Endothelial cell of umbilical vein (primary cell): ENCODE data around the gene ANKMY1. TPM values are rescaled to one million over a fixed set of nuclear protein-coding genes. Genes with fewer than 3 reads are reported as not detected.

ENCODE experiments used
- BruUV-seq: library from RNA; stranded (reverse); fragments of 400-500 nt; replicated peaks from 2 replicates; lab custom pipeline; 2021; lab: Mats Ljungman, UMichigan
- CTCF ChIA-PET: fragments of 300-600, 350-600 bp; sonication (Branson Sonifier 250); formaldehyde crosslinking; loops from one replicate; lab custom pipeline; 2021; ENCODE audit warnings: antibody characterized with exemption, inconsistent platforms; lab: Charles Lee
- POLR2A ChIA-PET: fragments of 300-600, 350-600 bp; sonication (Branson Sonifier 250); formaldehyde crosslinking; loops from one replicate; lab custom pipeline; 2021; ENCODE audit warnings: antibody characterized with exemption, inconsistent platforms; lab: Charles Lee
- DNase-seq: peaks from one replicate; pipeline ENCODE4 v3.0.0-alpha.2; 2011; ENCODE audit warnings: low read depth, low spot score
- FAIRE-seq: peaks from 2 replicates; lab custom pipeline; 2011; peaks lifted over from hg19 to GRCh38; lab: Jason Lieb, UNC
- H2AFZ ChIP-seq: 2 replicates; pipeline ENCODE4 v1.6.0; 2012; ENCODE audit warnings: low read depth, low read length, control low read depth, inconsistent platforms
- H3K27ac ChIP-seq: 2 replicates; pipeline ENCODE4 v1.5.1; 2011; ENCODE audit warnings: low read depth, mild to moderate bottlenecking, control low read depth, low read length, moderate library complexity; ENCODE audit not compliant: insufficient read depth
- H3K27me3 ChIP-seq, 2 experiments: 2 replicates each; pipeline versions ENCODE4 v1.6.0 to v1.6.1; 2011; ENCODE audit warnings: low read length in 2 of 2, mixed read lengths in 1 of 2; ENCODE audit not compliant: control insufficient read depth in 2 of 2, insufficient read depth in 2 of 2
- H3K36me3 ChIP-seq, 2 experiments: 2 replicates in 1 of 2; 3 replicates in 1 of 2; pipeline ENCODE4 v1.5.1; 2011; ENCODE audit warnings: low read length in 2 of 2, mild to moderate bottlenecking in 1 of 2, moderate library complexity in 1 of 2; ENCODE audit not compliant: control insufficient read depth in 2 of 2, insufficient read depth in 2 of 2; ENCODE audit errors: extremely low read depth in 1 of 2
- H3K4me1 ChIP-seq: 3 replicates; pipeline ENCODE4 v1.5.1; 2011; ENCODE audit warnings: mild to moderate bottlenecking, low read length; ENCODE audit not compliant: control insufficient read depth, insufficient read depth; ENCODE audit errors: extremely low read depth
- H3K4me2 ChIP-seq: 2 replicates; pipeline ENCODE4 v1.6.1; 2011; ENCODE audit warnings: low read length, control low read depth, mixed read lengths; ENCODE audit not compliant: insufficient read depth
- H3K4me3 ChIP-seq, 3 experiments: fragments of 200-600 bp in 1 of 3; sonication (generic), shearing (Covaris generic) in 1 of 3; replicated peaks in 1 of 3; 2 replicates each; pipeline ENCODE4 v1.5.1; 2011 to 2016; ENCODE audit warnings: control low read depth in 3 of 3, low read length in 3 of 3, mild to moderate bottlenecking in 2 of 3, inconsistent platforms in 1 of 3, low read depth in 1 of 3, moderate library complexity in 1 of 3; ENCODE audit not compliant: insufficient read depth in 1 of 3
- H3K79me2 ChIP-seq: 2 replicates; pipeline ENCODE4 v1.6.0; 2012; ENCODE audit warnings: low read length, inconsistent platforms; ENCODE audit not compliant: control insufficient read depth, insufficient read depth
- H3K9ac ChIP-seq: replicated peaks from 2 replicates; pipeline ENCODE3; 2011; ENCODE audit warnings: low read length, control low read depth; ENCODE audit not compliant: insufficient read depth; ENCODE audit errors: extremely low read depth
- H3K9me1 ChIP-seq: replicated peaks from 3 replicates; pipeline ENCODE4 v1.6.0; 2011; ENCODE audit warnings: mild to moderate bottlenecking, low read length; ENCODE audit not compliant: control insufficient read depth, insufficient read depth; ENCODE audit errors: extremely low read depth
- H3K9me3 ChIP-seq: replicated peaks from 2 replicates; pipeline ENCODE4 v1.5.1; 2012; ENCODE audit warnings: low read length, inconsistent platforms; ENCODE audit not compliant: control insufficient read depth, insufficient read depth
- H4K20me1 ChIP-seq: replicated peaks from 2 replicates; pipeline ENCODE3; 2011; ENCODE audit warnings: mild to moderate bottlenecking, low read length; ENCODE audit not compliant: control insufficient read depth, insufficient read depth; ENCODE audit errors: extremely low read depth
- JUN ChIP-seq: IDR thresholded peaks from 2 replicates; pipeline ENCODE4 v1.6.1; 2011; ENCODE audit warnings: borderline replicate concordance, low read depth; ENCODE audit not compliant: insufficient read length, insufficient read depth
- MYC ChIP-seq: IDR thresholded peaks from one replicate; pipeline ENCODE4 v1.6.1; 2011; ENCODE audit warnings: mild to moderate bottlenecking, low read depth, low read length
- POLR2AphosphoS5 ChIP-seq: IDR thresholded peaks from 2 replicates; pipeline ENCODE4 v1.6.1; 2012; ENCODE audit warnings: low read depth, mild to moderate bottlenecking, control low read depth, low read length, moderate library complexity; ENCODE audit not compliant: insufficient read depth
- dilution Hi-C: fragments of 300-500 bp; cut with MboI; formaldehyde crosslinking; loops from one replicate; pipeline ENCODE4 v1.15.0; 2019; ENCODE audit warnings: low sequenced_read_pairs; ENCODE audit not compliant: extremely low pct_ligation_motif_present
- intact Hi-C: fragments of 100-400 bp; cut with micrococcal nuclease; formaldehyde crosslinking; loops from one replicate; pipeline ENCODE4 v1.10.0; 2022
- polyA plus RNA-seq, 4 experiments: library from polyadenylated mRNA; depleted of rRNA in 3 of 4; stranded (reverse) in 3 of 4; unstranded in 1 of 4; fragments of >200 nt; gene quantifications; 2 replicates each; pipeline versions ENCODE4 v1.2.1 to v1.2.3, GENCODE V29; 2011 to 2012; ENCODE audit warnings: missing spikeins in 1 of 4
- total RNA-seq: library from RNA; stranded (reverse); gene quantifications from 2 replicates; pipeline ENCODE4 v1.2.3, GENCODE V29; 2021

The ANKMY1 gene
- total and polyA plus RNA-seq, 2 donors (not counting 3 experiments of a cell fraction or from before 2014, with no cell fraction given), result 9.0 to 16.0 TPM

- dilution Hi-C loops, result no loop called here
- Histone ChIP-seq H3K36me3 (no peaks in the 10 kb centered on the region), H3K27ac (no peak overlapping the region), H3K4me1 (no peaks in the 10 kb centered on the region), H3K9me1 (no peaks in the 10 kb centered on the region), H3K27me3 (no peaks in the 10 kb centered on the region), H3K9me3 (no peaks in the 10 kb centered on the region), H3K4me2 (no peak overlapping the region), H3K4me3 (no peak overlapping the region), H3K9ac (no peak overlapping the region), H4K20me1 (no peaks in the 10 kb centered on the region), H2AFZ (no peak overlapping the region), H3K79me2 (no peaks in the 10 kb centered on the region)
- no peak for FAIRE-seq
- TF ChIP-seq MYC, result no peak
- TF ChIP-seq JUN, result no peak
- ChIA-PET POLR2A (no interaction called here), CTCF (no interaction called here)
- no TSS peak for BruUV-seq
- intact Hi-C loops, result no loop called here
- no peak for DNase-seq
Observed at GRCh38 chr2:240465268-240465764, 92.5 kb downstream of the ANKMY1 start.

GRCh38 chr2:240464514-240465241 lies 93.1 kb downstream of the ANKMY1 start:
- Histone ChIP-seq H4K20me1 (no peaks in the 10 kb centered on the region), H3K4me1 (no peaks in the 10 kb centered on the region), H3K27ac (no peak overlapping the region), H3K27me3 (no peaks in the 10 kb centered on the region), H3K9ac (no peak overlapping the region), H2AFZ (no peak overlapping the region), H3K4me2 (no peak overlapping the region), H3K79me2 (no peaks in the 10 kb centered on the region), H3K4me3 (no peak overlapping the region), H3K9me1 (no peaks in the 10 kb centered on the region), H3K36me3 (no peaks in the 10 kb centered on the region), H3K9me3 (no peaks in the 10 kb centered on the region)
- dilution Hi-C loops (no loop called here), intact Hi-C loops (no loop called here)
- no peak for TF ChIP-seq POLR2AphosphoS5
- BruUV-seq, result no TSS peak
- DNase-seq (no peak), FAIRE-seq (no peak)
- POLR2A ChIA-PET, result no interaction called here
- CTCF ChIA-PET, result no interaction called here
